HCT116 (cell line): ENCODE data around the gene NDUFB6. TPM values are rescaled to one million over a fixed set of nuclear protein-coding genes. Genes with fewer than 3 reads are reported as not detected.

Experiments
- ATAC-seq: fragments of 200-7000 bp; cut with Tn5 transposase; 2 replicates; pipeline ENCODE4 v1.9.1; 2020; ENCODE audit warnings: mild to moderate bottlenecking, moderate library complexity
- BruUV-seq: library from RNA; stranded (reverse); fragments of 400-500 nt; replicated peaks from 2 replicates; lab custom pipeline; 2021; lab: Mats Ljungman, UMichigan
- CTCF ChIA-PET: fragments of 300-600 bp; sonication (Branson Sonifier 250); formaldehyde crosslinking; loops from one replicate; lab custom pipeline; 2021; ENCODE audit warnings: antibody characterized with exemption; lab: Charles Lee
- POLR2A ChIA-PET: fragments of 300-600, 350-600 bp; sonication (Branson Sonifier 250); formaldehyde crosslinking; loops from one replicate; lab custom pipeline; 2021; ENCODE audit warnings: antibody characterized with exemption; lab: Charles Lee
- RAD21 ChIA-PET, 2 experiments: fragments of 300-600 bp; sonication (Branson Sonifier 250); formaldehyde crosslinking; loops; one replicate each; lab custom pipeline; 2023; ENCODE audit warnings: low total read pairs in 2 of 2; ENCODE audit not compliant: uncharacterized antibody in 2 of 2, unreplicated experiment in 2 of 2, low non-redundant PET in 1 of 2; lab: Charles Lee
- DNase-seq: peaks from one replicate; pipeline ENCODE4 v3.0.0-alpha.2; 2010; ENCODE audit warnings: low read depth, low spot score
- H2AFZ ChIP-seq: fragments of 200-600 bp; shearing (Covaris generic), sonication (generic); 2 replicates; pipeline ENCODE4 v1.6.1; 2017; ENCODE audit warnings: low read depth, mixed run types, mixed read lengths, antibody characterized with exemption, low read length; ENCODE audit not compliant: poor library complexity, severe bottlenecking
- H3K27ac ChIP-seq: 2 replicates; pipeline ENCODE4 v1.5.1; 2012; ENCODE audit warnings: low read depth, low read length
- H3K27me3 ChIP-seq: fragments of 200-600 bp; sonication (generic); 2 replicates; pipeline ENCODE4 v1.6.1; 2016; ENCODE audit warnings: mixed run types, low read length, mixed read lengths; ENCODE audit not compliant: insufficient read depth
- H3K36me3 ChIP-seq, 2 experiments: fragments of 200-500 bp in 1 of 2; fragments of 200-600 bp in 1 of 2; sonication (Bioruptor generic) in 1 of 2; sonication (generic) in 1 of 2; 2 replicates each; pipeline versions ENCODE4 v1.5.1 to v1.6.1; 2014 to 2016; ENCODE audit warnings: low read length in 2 of 2, inconsistent platforms in 1 of 2, mixed read lengths in 1 of 2, mixed run types in 1 of 2; ENCODE audit not compliant: insufficient read depth in 2 of 2, control insufficient read depth in 1 of 2
- H3K4me1 ChIP-seq, 2 experiments: fragments of 200-600 bp in 1 of 2; sonication (generic) in 1 of 2; 2 replicates each; pipeline versions ENCODE4 v1.5.1 to v1.6.1; 2012 to 2017; ENCODE audit warnings: low read length in 2 of 2, inconsistent platforms in 1 of 2, mild to moderate bottlenecking in 1 of 2, mixed read lengths in 1 of 2, mixed run types in 1 of 2, moderate library complexity in 1 of 2; ENCODE audit not compliant: insufficient read depth in 2 of 2, control insufficient read depth in 1 of 2
- H3K4me2 ChIP-seq: fragments of 200-600 bp; sonication (generic); 2 replicates; pipeline ENCODE4 v1.6.1; 2017; ENCODE audit warnings: mixed run types, low read length, mixed read lengths
- H3K4me3 ChIP-seq, 2 experiments: fragments of 200-600 bp in 1 of 2; sonication (generic) in 1 of 2; replicated peaks in 1 of 2; 2 replicates each; pipeline ENCODE4 v1.5.1; 2011 to 2016; ENCODE audit warnings: low read length in 2 of 2, control low read depth in 1 of 2, low read depth in 1 of 2, mild to moderate bottlenecking in 1 of 2, mixed read lengths in 1 of 2, mixed run types in 1 of 2
- H3K79me2 ChIP-seq: fragments of 200-600 bp; sonication (generic); 2 replicates; pipeline ENCODE4 v1.6.1; 2017; ENCODE audit warnings: mild to moderate bottlenecking, mixed run types, low read length, moderate library complexity, mixed read lengths; ENCODE audit not compliant: insufficient read depth
- H3K9ac ChIP-seq: fragments of 200-600 bp; sonication (generic); 2 replicates; pipeline ENCODE4 v1.6.1; 2016; ENCODE audit warnings: low read length, mixed read lengths
- H3K9me2 ChIP-seq: fragments of 200-600 bp; sonication (generic), shearing (Covaris generic); 2 replicates; pipeline ENCODE4 v1.6.1; 2017; ENCODE audit warnings: mixed run types, mild to moderate bottlenecking, moderate library complexity; ENCODE audit not compliant: insufficient read depth
- H3K9me3 ChIP-seq, 2 experiments: fragments of 200-500 bp in 1 of 2; fragments of 200-600 bp in 1 of 2; sonication (Bioruptor generic) in 1 of 2; sonication (generic) in 1 of 2; 2 replicates each; pipeline ENCODE4 v1.6.1; 2014 to 2017; ENCODE audit warnings: low read length in 2 of 2, mixed read lengths in 2 of 2, inconsistent platforms in 1 of 2, low read depth in 1 of 2, mild to moderate bottlenecking in 1 of 2, mixed run types in 1 of 2, moderate library complexity in 1 of 2; ENCODE audit not compliant: control insufficient read depth in 1 of 2, insufficient read depth in 1 of 2
- H4K20me1 ChIP-seq: fragments of 200-600 bp; sonication (generic), shearing (Covaris generic); 2 replicates; pipeline ENCODE4 v1.6.1; 2017; ENCODE audit warnings: mixed run types, mild to moderate bottlenecking, moderate library complexity; ENCODE audit not compliant: insufficient read depth
- CBX3 ChIP-seq: IDR thresholded peaks from 2 replicates; pipeline ENCODE4 v1.6.1; 2012; ENCODE audit warnings: low read depth
- EGR1 ChIP-seq: IDR thresholded peaks from 2 replicates; pipeline ENCODE4 v1.6.1; 2012; ENCODE audit warnings: low read depth
- EZH2phosphoT487 ChIP-seq: fragments of 200-600 bp; IDR thresholded peaks from 2 replicates; pipeline ENCODE4 v1.6.1; 2018; ENCODE audit warnings: antibody characterized with exemption, borderline replicate concordance
- FOSL1 ChIP-seq: IDR thresholded peaks from 2 replicates; pipeline ENCODE4 v1.6.1; 2012; ENCODE audit warnings: low read depth
- JUND ChIP-seq: IDR thresholded peaks from 2 replicates; pipeline ENCODE4 v1.6.1; 2012
- POLR2A ChIP-seq: IDR thresholded peaks from 2 replicates; pipeline ENCODE4 v1.7.0; 2011; ENCODE audit warnings: borderline replicate concordance; ENCODE audit not compliant: insufficient read depth, insufficient read length; ENCODE audit errors: extremely low read depth
- RAD21 ChIP-seq: IDR thresholded peaks from 2 replicates; pipeline ENCODE4 v1.6.1; 2012; ENCODE audit warnings: low read depth, mild to moderate bottlenecking
- SIN3A ChIP-seq: IDR thresholded peaks from 2 replicates; pipeline ENCODE4 v1.6.1; 2012; ENCODE audit warnings: low read depth
- SRF ChIP-seq: IDR thresholded peaks from 2 replicates; pipeline ENCODE4 v1.6.1; 2012; ENCODE audit warnings: low read depth
- TCF7L2 ChIP-seq: IDR thresholded peaks from 2 replicates; pipeline ENCODE4 v1.7.0; 2011; ENCODE audit warnings: borderline replicate concordance, inconsistent platforms; ENCODE audit not compliant: insufficient read depth, insufficient read length; ENCODE audit errors: extremely low read depth
- YY1 ChIP-seq: IDR thresholded peaks from 2 replicates; pipeline ENCODE4 v1.6.1; 2011; ENCODE audit warnings: low read length, low read depth, moderate library complexity, mild to moderate bottlenecking; ENCODE audit not compliant: insufficient replicate concordance; ENCODE audit errors: extremely low read depth
- ZFX ChIP-seq: fragments of 450-650 bp; IDR thresholded peaks from 2 replicates; pipeline ENCODE4 v1.6.1; 2017
- intact Hi-C: fragments of 100-400 bp; cut with micrococcal nuclease; formaldehyde crosslinking; loops from 2 replicates; pipeline ENCODE4 v1.10.0; 2022
- total RNA-seq: library from RNA; stranded (reverse); gene quantifications from one replicate; pipeline ENCODE4 v1.2.1, GENCODE V29; 2021; ENCODE audit not compliant: unreplicated experiment
- TF ChIP-seq, protein P1 (sequence below): IDR thresholded peaks from 2 replicates; pipeline ENCODE4 v1.6.1; 2012; ENCODE audit warnings: low read depth
- TF ChIP-seq, protein P2 (sequence below): IDR thresholded peaks from 2 replicates; pipeline ENCODE4 v1.6.1; 2012
- TF ChIP-seq, protein P3 (sequence below), 3 experiments: fragments of 200-600 bp in 1 of 3; sonication (generic) in 1 of 3; IDR thresholded peaks in 2 of 3; conservative IDR thresholded peaks in 1 of 3; 2 replicates each; pipeline ENCODE4 v1.5.1; 2012 to 2017; ENCODE audit warnings: low read depth in 2 of 3, low read length in 2 of 3, antibody characterized with exemption in 1 of 3, borderline replicate concordance in 1 of 3, control low read depth in 1 of 3, mild to moderate bottlenecking in 1 of 3, mixed read lengths in 1 of 3, mixed run types in 1 of 3, moderate library complexity in 1 of 3; ENCODE audit not compliant: insufficient read depth in 1 of 3
- TF ChIP-seq, protein P4 (sequence below): IDR thresholded peaks from 2 replicates; pipeline ENCODE4 v1.6.1; 2011; ENCODE audit warnings: mild to moderate bottlenecking, low read length, moderate library complexity; ENCODE audit not compliant: insufficient replicate concordance; ENCODE audit errors: extremely low read depth
- TF ChIP-seq, protein P5 (sequence below): IDR thresholded peaks from 2 replicates; pipeline ENCODE4 v1.6.1; 2012

NDUFB6 gene
- total RNA-seq, 1 experiment from 2014 or later, result 68.9 TPM

DNA sequence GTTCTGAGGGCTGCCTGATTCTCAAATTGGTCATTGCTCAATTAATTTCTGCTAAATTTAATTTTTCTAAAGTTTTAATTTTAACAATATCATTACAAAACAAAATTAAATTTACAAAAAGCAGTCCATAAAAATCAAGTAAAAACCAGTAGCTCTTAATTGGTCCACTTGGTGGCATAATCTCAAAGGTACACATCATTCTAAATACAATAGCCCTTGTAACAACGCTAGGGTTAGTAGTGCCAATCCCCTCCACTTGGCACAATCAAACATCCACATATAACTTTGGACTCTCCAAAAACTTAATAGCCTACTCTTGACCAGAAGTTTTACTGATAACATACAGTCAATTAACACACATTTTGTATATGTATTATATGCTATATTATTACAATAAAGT, 1.9 kb upstream of the NDUFB6 start:
- Histone ChIP-seq H3K79me2 (peaks cover 32% of the 10 kb centered on the region), H4K20me1 (no peaks in the 10 kb centered on the region), H3K27ac (no peak overlapping the region), H3K4me1 (peaks cover 4 to 15% of the 10 kb centered on the region in 2 experiments; a peak in 3 of 4 replicates), H3K9me3 (no peaks in the 10 kb centered on the region), H3K9ac (no peak overlapping the region), H3K9me2 (no peaks in the 10 kb centered on the region), H3K27me3 (no peaks in the 10 kb centered on the region), H2AFZ (peak overlapping the region; percentile 37), H3K4me3 (no peak overlapping the region), H3K36me3 (peaks cover 0 to 4% of the 10 kb centered on the region in 2 experiments; a peak in 3 of 4 replicates), H3K4me2 (no peak overlapping the region)
- ATAC-seq (no peak), DNase-seq (no peak)
- ChIA-PET POLR2A (interaction anchor here (1.4 kb wide), 1 partner anchor 450 kb away, joined by 4 read pairs; the partner anchor contains the start of gene DNAJA1), CTCF (interaction anchor here (1.0 to 13.3 kb wide), 5 partner anchors 12 to 394 kb away, joined by 3 to 553 read pairs (median 7); partner anchors contain the start of gene ACO1), RAD21 (no interaction called here)
- intact Hi-C loops, result no loop called here
- TF ChIP-seq EGR1 (no peak), FOSL1 (no peak), JUND (no peak), CBX3 (no peak), ZFX (no peak), POLR2A (no peak), SRF (no peak), EZH2phosphoT487 (no peak), TCF7L2 (no peak), YY1 (no peak), SIN3A (no peak), RAD21 (no peak)
- TF ChIP-seq, protein P1, sequence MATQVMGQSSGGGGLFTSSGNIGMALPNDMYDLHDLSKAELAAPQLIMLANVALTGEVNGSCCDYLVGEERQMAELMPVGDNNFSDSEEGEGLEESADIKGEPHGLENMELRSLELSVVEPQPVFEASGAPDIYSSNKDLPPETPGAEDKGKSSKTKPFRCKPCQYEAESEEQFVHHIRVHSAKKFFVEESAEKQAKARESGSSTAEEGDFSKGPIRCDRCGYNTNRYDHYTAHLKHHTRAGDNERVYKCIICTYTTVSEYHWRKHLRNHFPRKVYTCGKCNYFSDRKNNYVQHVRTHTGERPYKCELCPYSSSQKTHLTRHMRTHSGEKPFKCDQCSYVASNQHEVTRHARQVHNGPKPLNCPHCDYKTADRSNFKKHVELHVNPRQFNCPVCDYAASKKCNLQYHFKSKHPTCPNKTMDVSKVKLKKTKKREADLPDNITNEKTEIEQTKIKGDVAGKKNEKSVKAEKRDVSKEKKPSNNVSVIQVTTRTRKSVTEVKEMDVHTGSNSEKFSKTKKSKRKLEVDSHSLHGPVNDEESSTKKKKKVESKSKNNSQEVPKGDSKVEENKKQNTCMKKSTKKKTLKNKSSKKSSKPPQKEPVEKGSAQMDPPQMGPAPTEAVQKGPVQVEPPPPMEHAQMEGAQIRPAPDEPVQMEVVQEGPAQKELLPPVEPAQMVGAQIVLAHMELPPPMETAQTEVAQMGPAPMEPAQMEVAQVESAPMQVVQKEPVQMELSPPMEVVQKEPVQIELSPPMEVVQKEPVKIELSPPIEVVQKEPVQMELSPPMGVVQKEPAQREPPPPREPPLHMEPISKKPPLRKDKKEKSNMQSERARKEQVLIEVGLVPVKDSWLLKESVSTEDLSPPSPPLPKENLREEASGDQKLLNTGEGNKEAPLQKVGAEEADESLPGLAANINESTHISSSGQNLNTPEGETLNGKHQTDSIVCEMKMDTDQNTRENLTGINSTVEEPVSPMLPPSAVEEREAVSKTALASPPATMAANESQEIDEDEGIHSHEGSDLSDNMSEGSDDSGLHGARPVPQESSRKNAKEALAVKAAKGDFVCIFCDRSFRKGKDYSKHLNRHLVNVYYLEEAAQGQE, result no peak
- TF ChIP-seq, protein P2, sequence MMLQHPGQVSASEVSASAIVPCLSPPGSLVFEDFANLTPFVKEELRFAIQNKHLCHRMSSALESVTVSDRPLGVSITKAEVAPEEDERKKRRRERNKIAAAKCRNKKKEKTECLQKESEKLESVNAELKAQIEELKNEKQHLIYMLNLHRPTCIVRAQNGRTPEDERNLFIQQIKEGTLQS, result no peak
- TF ChIP-seq, protein P3, sequence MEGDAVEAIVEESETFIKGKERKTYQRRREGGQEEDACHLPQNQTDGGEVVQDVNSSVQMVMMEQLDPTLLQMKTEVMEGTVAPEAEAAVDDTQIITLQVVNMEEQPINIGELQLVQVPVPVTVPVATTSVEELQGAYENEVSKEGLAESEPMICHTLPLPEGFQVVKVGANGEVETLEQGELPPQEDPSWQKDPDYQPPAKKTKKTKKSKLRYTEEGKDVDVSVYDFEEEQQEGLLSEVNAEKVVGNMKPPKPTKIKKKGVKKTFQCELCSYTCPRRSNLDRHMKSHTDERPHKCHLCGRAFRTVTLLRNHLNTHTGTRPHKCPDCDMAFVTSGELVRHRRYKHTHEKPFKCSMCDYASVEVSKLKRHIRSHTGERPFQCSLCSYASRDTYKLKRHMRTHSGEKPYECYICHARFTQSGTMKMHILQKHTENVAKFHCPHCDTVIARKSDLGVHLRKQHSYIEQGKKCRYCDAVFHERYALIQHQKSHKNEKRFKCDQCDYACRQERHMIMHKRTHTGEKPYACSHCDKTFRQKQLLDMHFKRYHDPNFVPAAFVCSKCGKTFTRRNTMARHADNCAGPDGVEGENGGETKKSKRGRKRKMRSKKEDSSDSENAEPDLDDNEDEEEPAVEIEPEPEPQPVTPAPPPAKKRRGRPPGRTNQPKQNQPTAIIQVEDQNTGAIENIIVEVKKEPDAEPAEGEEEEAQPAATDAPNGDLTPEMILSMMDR (IDR thresholded peaks at IDR 0.05 in 2 of 3, conservative IDR thresholded peaks at IDR 0.05 in 1 of 3; ENCODE audit: borderline replicate concordance in 1 of 3, insufficient read depth in 1 of 3, low read depth in 2 of 3, low read length in 2 of 3), result no peak
- TF ChIP-seq, protein P4, sequence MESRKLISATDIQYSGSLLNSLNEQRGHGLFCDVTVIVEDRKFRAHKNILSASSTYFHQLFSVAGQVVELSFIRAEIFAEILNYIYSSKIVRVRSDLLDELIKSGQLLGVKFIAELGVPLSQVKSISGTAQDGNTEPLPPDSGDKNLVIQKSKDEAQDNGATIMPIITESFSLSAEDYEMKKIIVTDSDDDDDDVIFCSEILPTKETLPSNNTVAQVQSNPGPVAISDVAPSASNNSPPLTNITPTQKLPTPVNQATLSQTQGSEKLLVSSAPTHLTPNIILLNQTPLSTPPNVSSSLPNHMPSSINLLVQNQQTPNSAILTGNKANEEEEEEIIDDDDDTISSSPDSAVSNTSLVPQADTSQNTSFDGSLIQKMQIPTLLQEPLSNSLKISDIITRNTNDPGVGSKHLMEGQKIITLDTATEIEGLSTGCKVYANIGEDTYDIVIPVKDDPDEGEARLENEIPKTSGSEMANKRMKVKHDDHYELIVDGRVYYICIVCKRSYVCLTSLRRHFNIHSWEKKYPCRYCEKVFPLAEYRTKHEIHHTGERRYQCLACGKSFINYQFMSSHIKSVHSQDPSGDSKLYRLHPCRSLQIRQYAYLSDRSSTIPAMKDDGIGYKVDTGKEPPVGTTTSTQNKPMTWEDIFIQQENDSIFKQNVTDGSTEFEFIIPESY, result no peak
- TF ChIP-seq, protein P5, sequence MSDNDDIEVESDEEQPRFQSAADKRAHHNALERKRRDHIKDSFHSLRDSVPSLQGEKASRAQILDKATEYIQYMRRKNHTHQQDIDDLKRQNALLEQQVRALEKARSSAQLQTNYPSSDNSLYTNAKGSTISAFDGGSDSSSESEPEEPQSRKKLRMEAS, result no peak
- no TSS peak for BruUV-seq
